Measurements from ENCODE around the gene FAM50B. TPM values are rescaled to one million over a fixed set of nuclear protein-coding genes. Genes with fewer than 3 reads are reported as not detected.
A peak's percentile ranks its signal among the peaks of the same experiment; 100 is the strongest.

FAM50B gene, protein sequence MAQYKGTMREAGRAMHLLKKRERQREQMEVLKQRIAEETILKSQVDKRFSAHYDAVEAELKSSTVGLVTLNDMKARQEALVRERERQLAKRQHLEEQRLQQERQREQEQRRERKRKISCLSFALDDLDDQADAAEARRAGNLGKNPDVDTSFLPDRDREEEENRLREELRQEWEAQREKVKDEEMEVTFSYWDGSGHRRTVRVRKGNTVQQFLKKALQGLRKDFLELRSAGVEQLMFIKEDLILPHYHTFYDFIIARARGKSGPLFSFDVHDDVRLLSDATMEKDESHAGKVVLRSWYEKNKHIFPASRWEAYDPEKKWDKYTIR
- 6.0 and 10.3 TPM in 2 replicates for total RNA-seq

DNA sequence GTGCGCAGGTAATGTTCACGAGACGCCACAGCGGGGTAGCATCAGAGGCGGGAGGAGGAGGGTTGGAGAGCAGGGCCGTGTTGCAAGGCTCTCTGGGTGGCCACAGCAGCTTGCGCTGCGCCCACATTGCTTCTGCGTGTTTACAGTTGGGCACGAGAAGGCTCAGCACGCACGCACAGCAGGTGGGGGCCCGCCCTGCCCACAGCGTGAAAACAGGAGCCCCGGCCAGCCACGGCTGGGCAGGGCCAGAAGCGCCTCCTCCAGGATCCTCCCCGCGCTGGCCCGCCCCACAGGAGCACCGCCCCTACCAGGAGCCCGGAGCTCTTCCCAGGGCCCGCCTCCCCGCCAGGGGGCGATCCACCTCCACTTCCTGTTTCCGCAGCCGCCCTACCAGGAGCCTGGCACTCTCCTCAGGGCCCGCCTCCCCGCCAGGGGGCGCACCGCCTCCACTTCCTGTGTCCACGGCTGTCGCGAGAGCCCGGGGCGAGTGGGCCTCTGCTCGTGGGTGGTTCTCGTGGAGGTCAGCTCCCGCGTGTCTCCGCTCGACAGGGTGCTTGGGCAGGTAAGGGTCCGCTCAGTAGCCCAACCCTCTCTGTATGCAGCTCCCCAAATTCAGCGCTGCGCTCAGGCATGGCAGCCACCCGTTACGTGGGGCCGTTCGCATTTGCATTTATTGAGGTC is at the start of gene FAM50B:
TSS of gene FAM50B (plus strand) at position 449 of the 681 bp plus-strand sequence. CDS start 439 bp downstream, outside the sequence.
- H3K27me3 ChIP-seq (ENCODE audit: control insufficient read depth, insufficient read depth, low read length) = no peaks in the 10 kb centered on the region
- FAIRE-seq = no peak
- no peaks in the 10 kb centered on the region for H3K36me3 ChIP-seq (ENCODE audit: control insufficient read depth, insufficient read depth, low read length)
- TF ChIP-seq, protein P1, sequence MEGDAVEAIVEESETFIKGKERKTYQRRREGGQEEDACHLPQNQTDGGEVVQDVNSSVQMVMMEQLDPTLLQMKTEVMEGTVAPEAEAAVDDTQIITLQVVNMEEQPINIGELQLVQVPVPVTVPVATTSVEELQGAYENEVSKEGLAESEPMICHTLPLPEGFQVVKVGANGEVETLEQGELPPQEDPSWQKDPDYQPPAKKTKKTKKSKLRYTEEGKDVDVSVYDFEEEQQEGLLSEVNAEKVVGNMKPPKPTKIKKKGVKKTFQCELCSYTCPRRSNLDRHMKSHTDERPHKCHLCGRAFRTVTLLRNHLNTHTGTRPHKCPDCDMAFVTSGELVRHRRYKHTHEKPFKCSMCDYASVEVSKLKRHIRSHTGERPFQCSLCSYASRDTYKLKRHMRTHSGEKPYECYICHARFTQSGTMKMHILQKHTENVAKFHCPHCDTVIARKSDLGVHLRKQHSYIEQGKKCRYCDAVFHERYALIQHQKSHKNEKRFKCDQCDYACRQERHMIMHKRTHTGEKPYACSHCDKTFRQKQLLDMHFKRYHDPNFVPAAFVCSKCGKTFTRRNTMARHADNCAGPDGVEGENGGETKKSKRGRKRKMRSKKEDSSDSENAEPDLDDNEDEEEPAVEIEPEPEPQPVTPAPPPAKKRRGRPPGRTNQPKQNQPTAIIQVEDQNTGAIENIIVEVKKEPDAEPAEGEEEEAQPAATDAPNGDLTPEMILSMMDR (IDR thresholded peaks at IDR 0.05; ENCODE audit: insufficient read depth, low read length, severe bottlenecking) = peak; percentile 88
- peak; percentile 65 for DNase-seq (ENCODE audit: low read depth)
- peak within 1 kb of the TSS; percentile 47 for H3K4me3 ChIP-seq (ENCODE audit: low read depth, low read length)

DNA sequence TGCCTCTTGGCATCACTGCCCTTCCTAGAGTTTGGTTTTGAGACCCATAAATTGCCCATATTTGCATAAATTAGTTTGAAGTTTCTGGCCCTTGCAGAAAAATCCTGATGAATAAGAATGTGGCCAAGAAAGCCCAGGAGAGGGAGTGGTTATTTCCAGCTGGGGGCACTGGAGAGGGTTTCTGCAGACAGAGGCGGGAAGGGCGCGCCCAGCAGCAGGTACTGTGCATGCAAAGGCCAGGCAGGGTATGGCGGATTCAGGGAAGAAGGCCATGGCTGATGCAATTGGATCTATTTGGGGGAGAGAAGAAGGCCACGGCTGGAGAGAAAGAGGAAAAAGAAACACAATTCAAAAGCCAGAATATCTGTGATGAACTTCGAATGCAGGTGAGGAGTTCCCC is 49.5 kb upstream of the FAM50B start:
- Histone ChIP-seq H3K4me3 (ENCODE audit: low read depth, low read length) (no peak overlapping the region), H3K36me3 (ENCODE audit: control insufficient read depth, insufficient read depth, low read length) (no peaks in the 10 kb centered on the region), H3K27me3 (ENCODE audit: control insufficient read depth, insufficient read depth, low read length) (no peaks in the 10 kb centered on the region)
- FAIRE-seq (no peak), DNase-seq (ENCODE audit: low read depth) (no peak)
- TF ChIP-seq, protein P1 (IDR thresholded peaks at IDR 0.05; ENCODE audit: insufficient read depth, low read length, severe bottlenecking) = no peak

DNA sequence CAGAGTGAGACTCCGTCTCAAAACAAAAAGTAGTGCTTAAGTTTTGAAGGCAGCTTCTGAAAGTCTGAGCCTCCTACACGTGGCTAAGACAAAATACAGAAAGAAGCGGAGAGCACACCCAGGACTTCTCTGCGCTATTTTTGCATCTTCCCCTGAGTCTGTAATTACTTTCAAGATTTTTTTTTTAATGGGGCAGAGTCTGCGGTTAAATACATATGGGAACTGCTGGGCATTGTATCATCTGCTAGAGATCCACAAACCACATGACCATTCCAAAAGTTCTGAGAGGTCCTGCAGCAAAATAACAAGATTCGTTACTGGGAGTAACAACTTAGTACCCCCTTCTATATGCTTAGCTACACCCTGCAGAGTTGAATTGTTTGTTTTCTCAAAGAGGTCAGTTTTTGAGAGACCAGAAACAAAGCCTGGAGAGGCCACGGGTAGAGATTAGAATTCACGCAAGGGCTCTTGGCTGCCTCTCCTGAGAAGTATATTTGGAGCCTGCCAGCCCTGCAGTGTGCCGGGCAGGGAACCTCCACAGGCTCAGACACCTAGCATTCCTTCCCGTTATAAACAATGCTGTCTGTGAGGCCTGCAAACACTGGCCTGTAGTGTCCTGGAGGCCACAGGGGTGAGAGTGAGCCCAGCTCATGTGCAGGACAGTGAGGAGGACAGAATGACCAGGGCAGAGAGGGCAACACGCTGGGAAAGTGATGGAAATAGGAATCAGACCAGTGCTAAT is 48.2 kb upstream of the FAM50B start:
- FAIRE-seq = no peak
- TF ChIP-seq, protein P1 (IDR thresholded peaks at IDR 0.05; ENCODE audit: insufficient read depth, low read length, severe bottlenecking) = no peak
- H3K4me3 ChIP-seq (ENCODE audit: low read depth, low read length) = no peak overlapping the region
- no peaks in the 10 kb centered on the region for H3K27me3 ChIP-seq (ENCODE audit: control insufficient read depth, insufficient read depth, low read length)
- DNase-seq (ENCODE audit: low read depth) = no peak
- H3K36me3 ChIP-seq (ENCODE audit: control insufficient read depth, insufficient read depth, low read length) = no peaks in the 10 kb centered on the region

DNA sequence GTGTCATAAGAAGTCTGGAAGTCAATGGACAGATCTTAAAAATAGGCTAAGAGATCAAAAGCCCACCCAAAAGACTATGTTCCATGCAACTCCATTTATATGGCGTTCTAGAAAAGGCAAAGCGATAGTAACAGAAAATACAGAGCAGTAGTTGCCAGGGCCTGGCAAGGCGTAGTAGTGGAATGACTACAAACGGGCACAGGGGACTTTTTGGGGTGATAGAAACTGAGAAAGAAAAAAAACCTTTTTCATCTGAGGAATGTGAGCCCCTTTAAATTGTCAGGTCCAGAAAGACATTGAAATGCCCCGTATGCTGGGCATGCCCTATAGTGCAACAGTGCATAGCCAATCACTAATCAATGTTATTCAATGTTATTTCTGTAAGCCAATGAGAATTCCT is 47.2 kb upstream of the FAM50B start:
- TF ChIP-seq, protein P1 (IDR thresholded peaks at IDR 0.05; ENCODE audit: insufficient read depth, low read length, severe bottlenecking) = no peak
- DNase-seq (ENCODE audit: low read depth) (no peak), FAIRE-seq (no peak)
- Histone ChIP-seq H3K36me3 (ENCODE audit: control insufficient read depth, insufficient read depth, low read length) (no peaks in the 10 kb centered on the region), H3K27me3 (ENCODE audit: control insufficient read depth, insufficient read depth, low read length) (no peaks in the 10 kb centered on the region), H3K4me3 (ENCODE audit: low read depth, low read length) (no peak overlapping the region)

DNA sequence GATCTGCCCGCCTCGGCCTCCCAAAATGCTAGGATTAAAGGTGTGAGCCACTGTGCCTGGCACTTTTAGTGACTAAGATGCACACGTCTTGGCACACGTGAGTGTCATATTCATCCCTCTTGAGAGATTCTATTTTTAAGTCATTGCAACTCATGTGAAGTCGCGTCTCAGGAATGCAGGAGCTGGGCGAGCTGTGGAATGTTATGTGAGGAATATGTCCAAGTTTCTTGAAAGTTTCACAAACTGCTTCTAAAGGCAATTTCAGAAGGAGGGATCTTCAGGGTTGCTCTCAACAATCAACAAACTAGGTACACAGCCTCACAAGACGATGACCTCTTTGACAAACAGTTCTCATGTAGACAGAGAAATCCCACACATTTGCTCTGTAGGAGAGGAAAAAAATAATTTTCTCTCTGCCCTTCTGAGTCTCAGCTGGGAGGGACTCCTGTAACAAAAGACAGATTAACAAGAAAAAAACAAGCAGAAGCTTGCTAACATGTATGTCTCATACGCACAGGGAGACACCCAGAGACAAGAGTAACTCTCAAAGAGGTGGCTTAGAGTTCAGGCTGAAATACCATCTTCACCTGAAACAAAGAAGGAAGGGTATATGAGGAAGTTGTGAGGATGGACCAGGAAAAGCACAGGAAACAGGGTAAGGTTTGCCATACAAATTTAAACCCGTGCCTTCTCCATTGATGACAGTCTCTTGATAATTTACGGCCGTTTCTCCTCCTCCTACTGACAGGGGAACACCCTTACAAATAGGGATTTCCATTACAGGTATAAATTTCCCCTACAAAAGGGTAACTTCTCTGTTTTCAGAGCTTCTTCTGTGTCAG is 45.3 kb upstream of the FAM50B start:
- Histone ChIP-seq H3K4me3 (ENCODE audit: low read depth, low read length) (no peak overlapping the region), H3K27me3 (ENCODE audit: control insufficient read depth, insufficient read depth, low read length) (no peaks in the 10 kb centered on the region), H3K36me3 (ENCODE audit: control insufficient read depth, insufficient read depth, low read length) (no peaks in the 10 kb centered on the region)
- DNase-seq (ENCODE audit: low read depth) = peak; percentile 94
- FAIRE-seq = no peak
- TF ChIP-seq, protein P1 (IDR thresholded peaks at IDR 0.05; ENCODE audit: insufficient read depth, low read length, severe bottlenecking) = no peak
